K562 (cell line): ENCODE data around the gene ISG20L2. TPM values are rescaled to one million over a fixed set of nuclear protein-coding genes. Genes with fewer than 3 reads are reported as not detected.

Experiments
- FOXK2 ChIP-seq, 2 experiments: fragments of 450-650 bp; IDR thresholded peaks in 1 of 2; conservative IDR thresholded peaks in 1 of 2; 2 replicates each; pipeline ENCODE4 v1.6.1; 2016; ENCODE audit warnings: low read depth in 2 of 2, mild to moderate bottlenecking in 1 of 2
- HDGF ChIP-seq: fragments of 450-650 bp; IDR thresholded peaks from 2 replicates; pipeline ENCODE4 v1.6.1; 2016
- HSF4 ChIP-seq: fragments of 250-450 bp; sonication (Bioruptor Pico); IDR thresholded peaks from 2 replicates; pipeline ENCODE4 v2.1.2; 2022; ENCODE audit warnings: mild to moderate bottlenecking, moderate library complexity, borderline replicate concordance
- JUN ChIP-seq, 2 experiments: sonication (generic) in 1 of 2; formaldehyde crosslinking in 1 of 2; IDR thresholded peaks; 2 replicates each; pipeline versions ENCODE4 v1.6.1 to v1.8.0; 2012 to 2022; ENCODE audit warnings: borderline replicate concordance in 2 of 2, mild to moderate bottlenecking in 2 of 2, improper control_type of control experiment in 1 of 2, low read depth in 1 of 2, low read length in 1 of 2, missing genetic modification reagents in 1 of 2
- NCOA1 ChIP-seq: fragments of 450-650 bp; IDR thresholded peaks from 2 replicates; pipeline ENCODE4 v1.6.1; 2016; ENCODE audit warnings: low read depth
- NFIX ChIP-seq: fragments of 250-450 bp; sonication (Bioruptor Pico); IDR thresholded peaks from 2 replicates; pipeline ENCODE4 v1.4.0; 2020; ENCODE audit warnings: low read depth, mild to moderate bottlenecking, moderate library complexity
- PML ChIP-seq: IDR thresholded peaks from 2 replicates; pipeline ENCODE4 v1.6.1; 2012; ENCODE audit warnings: low read length, inconsistent platforms
- PRMT5 ChIP-seq: sonication (generic); formaldehyde crosslinking; IDR thresholded peaks from 2 replicates; pipeline ENCODE4 v1.5.0; 2020; ENCODE audit warnings: missing genetic modification reagents
- RBM17 ChIP-seq: fragments of 200-400 bp; formaldehyde crosslinking; IDR thresholded peaks from 2 replicates; pipeline ENCODE4 v1.6.1; 2017; ENCODE audit warnings: low read depth, mild to moderate bottlenecking, low read length, borderline replicate concordance
- SAP30 ChIP-seq: fragments of 200-600 bp; sonication (generic); IDR thresholded peaks from 2 replicates; pipeline ENCODE4 v1.6.1; 2012; ENCODE audit warnings: borderline replicate concordance, low read depth, mild to moderate bottlenecking, moderate library complexity, low read length, control low read depth, inconsistent platforms; ENCODE audit not compliant: insufficient read depth, poor library complexity, severe bottlenecking
- TAL1 ChIP-seq: fragments of 450-650 bp; IDR thresholded peaks from 2 replicates; pipeline ENCODE4 v1.6.1; 2016; ENCODE audit warnings: mild to moderate bottlenecking
- TEAD4 ChIP-seq, 2 experiments: sonication (generic) in 1 of 2; formaldehyde crosslinking in 1 of 2; IDR thresholded peaks; 2 replicates each; pipeline versions ENCODE4 v1.6.1 to v1.8.0; 2012 to 2022; ENCODE audit warnings: borderline replicate concordance in 1 of 2, inconsistent platforms in 1 of 2, low read length in 1 of 2, mild to moderate bottlenecking in 1 of 2, missing genetic modification reagents in 1 of 2
- polyA plus RNA-seq, 8 experiments: library from polyadenylated mRNA; depleted of rRNA in 4 of 8; stranded (reverse) in 5 of 8; unstranded in 3 of 8; fragments of >200 nt; fragmentation: Nextera tagmentation in 2 of 8; fragmentation: Illumina TruSeq in 1 of 8; extraction: Ambion mirVana in 2 of 8; extraction: Trizol in 1 of 8; gene quantifications; 2 replicates each; pipeline versions ENCODE4 v1.2.1 to v1.2.3, GENCODE V29; 2011 to 2014; ENCODE audit warnings: inconsistent platforms in 1 of 8, missing spikeins in 1 of 8
- total RNA-seq, 7 experiments: library from RNA; depleted of rRNA in 6 of 7; stranded (reverse); fragments of >200 nt in 6 of 7; fragmentation: Illumina TruSeq in 2 of 7; extraction: Trizol in 2 of 7; gene quantifications; 2 replicates each; pipeline versions ENCODE4 v1.2.1 to v1.2.3, GENCODE V29; 2011 to 2021; ENCODE audit warnings: low replicate concordance in 1 of 7
- TF ChIP-seq, protein P1 (sequence below): sonication (generic); formaldehyde crosslinking; IDR thresholded peaks from 2 replicates; pipeline ENCODE4 v1.8.0; 2022; ENCODE audit warnings: mild to moderate bottlenecking, missing genetic modification reagents
- TF ChIP-seq, protein P2 (sequence below), 2 experiments: fragments of 450-650 bp; IDR thresholded peaks; 2 replicates each; pipeline ENCODE4 v1.6.1; 2016
- TF ChIP-seq, protein P3 (sequence below): sonication (generic); formaldehyde crosslinking; IDR thresholded peaks from 2 replicates; pipeline ENCODE4 v1.8.0; 2023; ENCODE audit warnings: mild to moderate bottlenecking, missing genetic modification reagents
- TF ChIP-seq, protein P4 (sequence below): fragments of 450-650 bp; IDR thresholded peaks from 2 replicates; pipeline ENCODE4 v1.6.1; 2016; ENCODE audit warnings: low read depth, mild to moderate bottlenecking, moderate library complexity

Gene ISG20L2
- total and polyA plus RNA-seq, 9 of the 15 experiments (the other 6 are each of a cell fraction or from before 2014, with no cell fraction given), result 21.3 to 130 (median 50.3) TPM

DNA sequence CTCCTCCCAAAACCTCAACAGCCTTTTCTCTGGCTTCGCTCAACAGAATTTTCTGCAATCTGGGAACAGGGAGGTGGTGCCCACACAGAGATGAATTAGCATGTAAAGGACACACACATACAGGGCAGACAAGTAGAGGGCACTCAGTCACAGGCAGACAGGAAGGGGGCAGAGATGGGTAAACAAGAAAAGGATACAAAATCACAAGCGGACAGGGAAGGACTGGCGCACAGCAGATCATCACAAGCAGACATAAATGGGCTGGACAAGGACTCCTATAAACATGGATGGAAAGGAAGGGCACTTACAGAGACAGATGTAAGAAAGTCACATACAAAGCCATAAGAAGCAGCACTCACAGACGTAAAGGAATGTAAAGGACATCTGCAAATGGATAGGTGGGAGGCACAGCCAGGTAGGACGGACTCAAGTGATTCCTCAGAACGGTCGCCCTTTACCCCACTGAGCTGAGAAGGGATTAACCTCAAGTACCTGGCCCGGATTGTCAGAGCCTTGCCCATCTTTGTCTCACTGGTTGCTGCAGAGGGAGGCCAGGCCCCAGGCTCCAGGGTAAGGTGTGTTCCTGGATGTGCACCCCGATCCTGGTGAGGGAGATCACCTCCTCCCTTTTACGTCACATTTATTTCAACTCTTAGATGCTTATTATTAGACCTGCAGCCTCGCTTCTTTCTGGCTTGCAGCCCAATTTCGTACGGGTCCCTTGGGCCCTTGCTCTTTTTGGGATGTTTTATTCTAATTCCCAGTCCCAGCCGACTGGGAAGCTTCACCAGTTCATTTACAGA, 37.9 kb upstream of the ISG20L2 start (continued):
- TF ChIP-seq, protein P1, sequence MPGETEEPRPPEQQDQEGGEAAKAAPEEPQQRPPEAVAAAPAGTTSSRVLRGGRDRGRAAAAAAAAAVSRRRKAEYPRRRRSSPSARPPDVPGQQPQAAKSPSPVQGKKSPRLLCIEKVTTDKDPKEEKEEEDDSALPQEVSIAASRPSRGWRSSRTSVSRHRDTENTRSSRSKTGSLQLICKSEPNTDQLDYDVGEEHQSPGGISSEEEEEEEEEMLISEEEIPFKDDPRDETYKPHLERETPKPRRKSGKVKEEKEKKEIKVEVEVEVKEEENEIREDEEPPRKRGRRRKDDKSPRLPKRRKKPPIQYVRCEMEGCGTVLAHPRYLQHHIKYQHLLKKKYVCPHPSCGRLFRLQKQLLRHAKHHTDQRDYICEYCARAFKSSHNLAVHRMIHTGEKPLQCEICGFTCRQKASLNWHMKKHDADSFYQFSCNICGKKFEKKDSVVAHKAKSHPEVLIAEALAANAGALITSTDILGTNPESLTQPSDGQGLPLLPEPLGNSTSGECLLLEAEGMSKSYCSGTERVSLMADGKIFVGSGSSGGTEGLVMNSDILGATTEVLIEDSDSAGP (CRISPR knock-in tag), result peak; percentile 91; the same call in 1 of the 2 replicates
- TF ChIP-seq NCOA1 (0 out of 2 replicates have a peak, but pooled peaks have one; percentile 30), PML (peak; percentile 0; the same call in 1 of the 2 replicates), TEAD4 (IDR thresholded peaks at IDR 0.05; ENCODE audit: low read length) (no peak), TEAD4 (CRISPR knock-in tag; IDR thresholded peaks at IDR 0.05; ENCODE audit: borderline replicate concordance) (no peak), TAL1 (peak; percentile 6; the same call in 1 of the 2 replicates), RBM17 (no peak), HDGF (peak; percentile 88), JUN (IDR thresholded peaks at IDR 0.05; ENCODE audit: borderline replicate concordance, low read depth, low read length) (no peak), JUN (CRISPR knock-in tag; IDR thresholded peaks at IDR 0.05; ENCODE audit: borderline replicate concordance) (0 out of 2 replicates have a peak, but pooled peaks have one; percentile 48), SAP30 (peak; percentile 59), PRMT5 (CRISPR knock-in tag) (no peak), HSF4 (CRISPR knock-in tag) (0 out of 2 replicates have a peak, but pooled peaks have one; percentile 27), NFIX (no peak), FOXK2 (conservative IDR thresholded peaks at IDR 0.05 in 1 of 2, IDR thresholded peaks at IDR 0.05 in 1 of 2; ENCODE audit: low read depth in 2 of 2) (peak in 1 of 2 experiments; percentile 66; a peak in 3 of 4 replicates)
- TF ChIP-seq, protein P2, sequence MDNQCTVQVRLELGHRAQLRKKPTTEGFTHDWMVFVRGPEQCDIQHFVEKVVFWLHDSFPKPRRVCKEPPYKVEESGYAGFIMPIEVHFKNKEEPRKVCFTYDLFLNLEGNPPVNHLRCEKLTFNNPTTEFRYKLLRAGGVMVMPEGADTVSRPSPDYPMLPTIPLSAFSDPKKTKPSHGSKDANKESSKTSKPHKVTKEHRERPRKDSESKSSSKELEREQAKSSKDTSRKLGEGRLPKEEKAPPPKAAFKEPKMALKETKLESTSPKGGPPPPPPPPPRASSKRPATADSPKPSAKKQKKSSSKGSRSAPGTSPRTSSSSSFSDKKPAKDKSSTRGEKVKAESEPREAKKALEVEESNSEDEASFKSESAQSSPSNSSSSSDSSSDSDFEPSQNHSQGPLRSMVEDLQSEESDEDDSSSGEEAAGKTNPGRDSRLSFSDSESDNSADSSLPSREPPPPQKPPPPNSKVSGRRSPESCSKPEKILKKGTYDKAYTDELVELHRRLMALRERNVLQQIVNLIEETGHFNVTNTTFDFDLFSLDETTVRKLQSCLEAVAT (IDR thresholded peaks at IDR 0.05), result peak in 1 of 2 experiments; percentile 26; a peak in 1 of 4 replicates
- TF ChIP-seq, protein P3, sequence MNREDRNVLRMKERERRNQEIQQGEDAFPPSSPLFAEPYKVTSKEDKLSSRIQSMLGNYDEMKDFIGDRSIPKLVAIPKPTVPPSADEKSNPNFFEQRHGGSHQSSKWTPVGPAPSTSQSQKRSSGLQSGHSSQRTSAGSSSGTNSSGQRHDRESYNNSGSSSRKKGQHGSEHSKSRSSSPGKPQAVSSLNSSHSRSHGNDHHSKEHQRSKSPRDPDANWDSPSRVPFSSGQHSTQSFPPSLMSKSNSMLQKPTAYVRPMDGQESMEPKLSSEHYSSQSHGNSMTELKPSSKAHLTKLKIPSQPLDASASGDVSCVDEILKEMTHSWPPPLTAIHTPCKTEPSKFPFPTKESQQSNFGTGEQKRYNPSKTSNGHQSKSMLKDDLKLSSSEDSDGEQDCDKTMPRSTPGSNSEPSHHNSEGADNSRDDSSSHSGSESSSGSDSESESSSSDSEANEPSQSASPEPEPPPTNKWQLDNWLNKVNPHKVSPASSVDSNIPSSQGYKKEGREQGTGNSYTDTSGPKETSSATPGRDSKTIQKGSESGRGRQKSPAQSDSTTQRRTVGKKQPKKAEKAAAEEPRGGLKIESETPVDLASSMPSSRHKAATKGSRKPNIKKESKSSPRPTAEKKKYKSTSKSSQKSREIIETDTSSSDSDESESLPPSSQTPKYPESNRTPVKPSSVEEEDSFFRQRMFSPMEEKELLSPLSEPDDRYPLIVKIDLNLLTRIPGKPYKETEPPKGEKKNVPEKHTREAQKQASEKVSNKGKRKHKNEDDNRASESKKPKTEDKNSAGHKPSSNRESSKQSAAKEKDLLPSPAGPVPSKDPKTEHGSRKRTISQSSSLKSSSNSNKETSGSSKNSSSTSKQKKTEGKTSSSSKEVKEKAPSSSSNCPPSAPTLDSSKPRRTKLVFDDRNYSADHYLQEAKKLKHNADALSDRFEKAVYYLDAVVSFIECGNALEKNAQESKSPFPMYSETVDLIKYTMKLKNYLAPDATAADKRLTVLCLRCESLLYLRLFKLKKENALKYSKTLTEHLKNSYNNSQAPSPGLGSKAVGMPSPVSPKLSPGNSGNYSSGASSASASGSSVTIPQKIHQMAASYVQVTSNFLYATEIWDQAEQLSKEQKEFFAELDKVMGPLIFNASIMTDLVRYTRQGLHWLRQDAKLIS, result no peak; the same call in 1 of the 2 replicates
- TF ChIP-seq, protein P4, sequence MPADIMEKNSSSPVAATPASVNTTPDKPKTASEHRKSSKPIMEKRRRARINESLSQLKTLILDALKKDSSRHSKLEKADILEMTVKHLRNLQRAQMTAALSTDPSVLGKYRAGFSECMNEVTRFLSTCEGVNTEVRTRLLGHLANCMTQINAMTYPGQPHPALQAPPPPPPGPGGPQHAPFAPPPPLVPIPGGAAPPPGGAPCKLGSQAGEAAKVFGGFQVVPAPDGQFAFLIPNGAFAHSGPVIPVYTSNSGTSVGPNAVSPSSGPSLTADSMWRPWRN, result no peak
